Measurements from ENCODE around the gene ZNF660.

The ZNF660 gene

GRCh38 chr3:44642337-44642736 lies 57.6 kb downstream of the ZNF660 start:
- no peak for TF ChIP-seq CTCF (IDR thresholded peaks at IDR 0.05; ENCODE audit: low read depth, low read length)
- no peak overlapping the region for H3K4me3 ChIP-seq (replicated peaks in 1 of 2; ENCODE audit: low read depth in 2 of 2, low read length in 2 of 2)
- DNase-seq (ENCODE audit: low read depth in 2 of 2), result no peak

- no peak for TF ChIP-seq CTCF (IDR thresholded peaks at IDR 0.05; ENCODE audit: low read depth, low read length)
- H3K4me3 ChIP-seq (replicated peaks in 1 of 2; ENCODE audit: low read depth in 2 of 2, low read length in 2 of 2), result no peak overlapping the region
- DNase-seq (ENCODE audit: low read depth in 2 of 2), result no peak
Measured at GRCh38 chr3:44643024-44643423, 58.3 kb downstream of the ZNF660 start.

GRCh38 chr3:44647771-44648170 lies 63.0 kb downstream of the ZNF660 start:
- H3K4me3 ChIP-seq (replicated peaks in 1 of 2; ENCODE audit: low read depth in 2 of 2, low read length in 2 of 2), result no peak overlapping the region
- TF ChIP-seq CTCF (IDR thresholded peaks at IDR 0.05; ENCODE audit: low read depth, low read length), result no peak
- no peak for DNase-seq (ENCODE audit: low read depth in 2 of 2)

GRCh38 chr3:44648564-44649229 lies 63.9 kb downstream of the ZNF660 start, which contains the start of gene ZNF35:
Gene ZNF35 (plus strand): TSS chr3:44648732. CDS start chr3:44651068, 2,336 bp downstream.
- H3K4me3 ChIP-seq (replicated peaks in 1 of 2; ENCODE audit: low read depth in 2 of 2, low read length in 2 of 2), result peak within 1 kb of the TSS; percentile 88 to 99
- TF ChIP-seq CTCF (IDR thresholded peaks at IDR 0.05; ENCODE audit: low read depth, low read length), result no peak
- peak; percentile 92 to 94 for DNase-seq (ENCODE audit: low read depth in 2 of 2)
